Measurements from ENCODE around the gene GALNT16. TPM values are rescaled to one million over a fixed set of nuclear protein-coding genes. Genes with fewer than 3 reads are reported as not detected.
"Not testable (repeated sequence)": the region's sequence is repeated elsewhere in the genome, so short reads cannot be mapped to it uniquely, and the experiment has no call there.

The GALNT16 gene
- total RNA-seq, 1 donor from 2014 or later, result 8.2 TPM

GRCh38 chr14:69285661-69286255 is 25.8 kb downstream of the GALNT16 start:
- Mint-ChIP-seq H3K27ac (no peak overlapping the region), H3K4me1 (no peaks in the 10 kb centered on the region), H3K9me3 (no peaks in the 10 kb centered on the region), H3K4me3 (no peak overlapping the region), H3K27me3 (ENCODE audit: low read depth) (peaks cover 3% of the 10 kb centered on the region), H3K36me3 (no peaks in the 10 kb centered on the region)
- TF ChIP-seq CTCF (IDR thresholded peaks at IDR 0.05; ENCODE audit: unreplicated experiment), result no peak
- DNase-seq (ENCODE audit: low spot score in 2 of 2, unreplicated experiment in 2 of 2), result no peak

GRCh38 chr14:69287098-69288010 is 27.4 kb downstream of the GALNT16 start:
- Mint-ChIP-seq H3K9me3 (no peaks in the 10 kb centered on the region), H3K27me3 (ENCODE audit: low read depth) (no peaks in the 10 kb centered on the region), H3K4me1 (no peaks in the 10 kb centered on the region), H3K36me3 (no peaks in the 10 kb centered on the region), H3K4me3 (no peak overlapping the region), H3K27ac (no peak overlapping the region)
- TF ChIP-seq CTCF (IDR thresholded peaks at IDR 0.05; ENCODE audit: unreplicated experiment), result no peak
- DNase-seq (ENCODE audit: low spot score in 2 of 2, unreplicated experiment in 2 of 2), result no peak

GRCh38 chr14:69288011-69288771 is 28.2 kb downstream of the GALNT16 start:
- Mint-ChIP-seq H3K9me3 (no peaks in the 10 kb centered on the region), H3K27me3 (ENCODE audit: low read depth) (no peaks in the 10 kb centered on the region), H3K4me1 (no peaks in the 10 kb centered on the region), H3K27ac (no peak overlapping the region), H3K36me3 (no peaks in the 10 kb centered on the region), H3K4me3 (no peak overlapping the region)
- no peak for DNase-seq (ENCODE audit: low spot score in 2 of 2, unreplicated experiment in 2 of 2)
- TF ChIP-seq CTCF (IDR thresholded peaks at IDR 0.05; ENCODE audit: unreplicated experiment), result no peak

GRCh38 chr14:69288956-69289705 is 29.2 kb downstream of the GALNT16 start:
- TF ChIP-seq CTCF (IDR thresholded peaks at IDR 0.05; ENCODE audit: unreplicated experiment), result no peak
- DNase-seq (ENCODE audit: low spot score in 2 of 2, unreplicated experiment in 2 of 2), result no peak
- no peaks in the 10 kb centered on the region for H3K4me1 Mint-ChIP-seq
- H3K36me3 Mint-ChIP-seq, result no peaks in the 10 kb centered on the region
- H3K27ac Mint-ChIP-seq, result no peak overlapping the region
- H3K27me3 Mint-ChIP-seq (ENCODE audit: low read depth), result no peaks in the 10 kb centered on the region
- H3K4me3 Mint-ChIP-seq, result no peak overlapping the region
- H3K9me3 Mint-ChIP-seq, result no peaks in the 10 kb centered on the region

- Mint-ChIP-seq H3K4me3 (no peak overlapping the region), H3K27ac (no peak overlapping the region), H3K4me1 (no peaks in the 10 kb centered on the region), H3K9me3 (no peaks in the 10 kb centered on the region), H3K27me3 (ENCODE audit: low read depth) (no peaks in the 10 kb centered on the region), H3K36me3 (no peaks in the 10 kb centered on the region)
- no peak for TF ChIP-seq CTCF (IDR thresholded peaks at IDR 0.05; ENCODE audit: unreplicated experiment)
- DNase-seq (ENCODE audit: low spot score in 2 of 2, unreplicated experiment in 2 of 2), result no peak
Measured at GRCh38 chr14:69289811-69290520, 30.0 kb downstream of the GALNT16 start.

GRCh38 chr14:69290881-69291280 is 30.9 kb downstream of the GALNT16 start:
- not testable (repeated sequence) for H3K27me3 Mint-ChIP-seq (ENCODE audit: low read depth); H3K36me3 Mint-ChIP-seq; H3K4me1 Mint-ChIP-seq; H3K9me3 Mint-ChIP-seq; H3K27ac Mint-ChIP-seq; H3K4me3 Mint-ChIP-seq; DNase-seq (ENCODE audit: low spot score in 2 of 2, unreplicated experiment in 2 of 2)
